Liver (tissue), 3 donors: ENCODE measurements around the gene UPK2.

Experiments
- CTCF ChIP-seq: fragments of 150-350 bp; IDR thresholded peaks from 2 replicates; pipeline ENCODE4 v1.5.1; 2017; ENCODE audit warnings: improper control_type of control experiment, low read depth, low read length; ENCODE audit not compliant: missing input control
- FOXA1 ChIP-seq: IDR thresholded peaks from 2 replicates; pipeline ENCODE4 v1.6.1; 2016; ENCODE audit warnings: antibody characterized with exemption
- GABPA ChIP-seq, 2 donors: IDR thresholded peaks in 1 of 2; conservative IDR thresholded peaks in 1 of 2; 2 replicates each; pipeline ENCODE4 v1.6.1; 2016; ENCODE audit warnings: antibody characterized with exemption in 2 of 2, mild to moderate bottlenecking in 1 of 2, moderate library complexity in 1 of 2
- MAX ChIP-seq: IDR thresholded peaks from 2 replicates; pipeline ENCODE4 v1.6.1; 2016; ENCODE audit warnings: antibody characterized with exemption
- RAD21 ChIP-seq, 2 donors: IDR thresholded peaks; 2 replicates each; pipeline ENCODE4 v1.6.1; 2016; ENCODE audit warnings: antibody characterized with exemption in 2 of 2, mild to moderate bottlenecking in 2 of 2
- REST ChIP-seq: IDR thresholded peaks from 2 replicates; pipeline ENCODE4 v1.6.1; 2016; ENCODE audit warnings: antibody characterized with exemption, mild to moderate bottlenecking
- SP1 ChIP-seq: IDR thresholded peaks from 2 replicates; pipeline ENCODE4 v1.6.1; 2018; ENCODE audit warnings: antibody characterized with exemption, mild to moderate bottlenecking
- TAF1 ChIP-seq: conservative IDR thresholded peaks from 2 replicates; pipeline ENCODE4 v1.6.1; 2016; ENCODE audit warnings: antibody characterized with exemption, mild to moderate bottlenecking
- ZBTB33 ChIP-seq: IDR thresholded peaks from 2 replicates; pipeline ENCODE4 v1.6.1; 2016; ENCODE audit warnings: antibody characterized with exemption
- TF ChIP-seq, protein P1 (sequence below): IDR thresholded peaks from 2 replicates; pipeline ENCODE4 v1.6.1; 2016; ENCODE audit warnings: antibody characterized with exemption
- donor health status: healthy.
- donor health status: healthy.

- no peak for TF ChIP-seq REST
- no peak for TF ChIP-seq CTCF
- TF ChIP-seq RAD21 (IDR thresholded peaks at IDR 0.05): no peak
- no peak for TF ChIP-seq GABPA (IDR thresholded peaks at IDR 0.05 in 1 of 2, conservative IDR thresholded peaks at IDR 0.05 in 1 of 2)
- no peak for TF ChIP-seq SP1
- no peak for TF ChIP-seq MAX
- no peak for TF ChIP-seq FOXA1
- no peak for TF ChIP-seq TAF1
- TF ChIP-seq, protein P1, sequence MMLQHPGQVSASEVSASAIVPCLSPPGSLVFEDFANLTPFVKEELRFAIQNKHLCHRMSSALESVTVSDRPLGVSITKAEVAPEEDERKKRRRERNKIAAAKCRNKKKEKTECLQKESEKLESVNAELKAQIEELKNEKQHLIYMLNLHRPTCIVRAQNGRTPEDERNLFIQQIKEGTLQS: no peak
- TF ChIP-seq ZBTB33: no peak
Observed at GRCh38 chr11:118948000-118948399, 8.1 kb upstream of the UPK2 start.
